Keratinocyte (primary cell): ENCODE measurements around the gene CHERP. TPM values are rescaled to one million over a fixed set of nuclear protein-coding genes. Genes with fewer than 3 reads are reported as not detected.

ENCODE experiments used
- DNase-seq: peaks from one replicate; pipeline ENCODE4 v3.0.0-alpha.2; 2011; ENCODE audit warnings: low read depth, missing footprints, low spot score
- FAIRE-seq: peaks from 2 replicates; lab custom pipeline; 2011; peaks lifted over from hg19 to GRCh38; lab: Jason Lieb, UNC
- H2AFZ ChIP-seq: 2 replicates; pipeline ENCODE4 v1.6.0; 2012; ENCODE audit warnings: low read length, control low read depth, inconsistent platforms; ENCODE audit not compliant: control insufficient read depth
- H3K27ac ChIP-seq: 2 replicates; pipeline ENCODE4 v1.5.1; 2011; ENCODE audit warnings: low read length; ENCODE audit not compliant: control insufficient read depth, insufficient read depth
- H3K27me3 ChIP-seq: 3 replicates; pipeline ENCODE4 v1.6.0; 2011; ENCODE audit warnings: low read length; ENCODE audit not compliant: control insufficient read depth, insufficient read depth; ENCODE audit errors: extremely low read depth
- H3K36me3 ChIP-seq, 2 experiments: 2 replicates in 1 of 2; 3 replicates in 1 of 2; pipeline ENCODE4 v1.5.1; 2011; ENCODE audit warnings: low read length in 2 of 2, mild to moderate bottlenecking in 1 of 2; ENCODE audit not compliant: control insufficient read depth in 2 of 2, insufficient read depth in 2 of 2; ENCODE audit errors: extremely low read depth in 1 of 2
- H3K4me1 ChIP-seq: 3 replicates; pipeline ENCODE4 v1.5.1; 2011; ENCODE audit warnings: low read length; ENCODE audit not compliant: control insufficient read depth, insufficient read depth; ENCODE audit errors: extremely low read depth
- H3K4me2 ChIP-seq: 3 replicates; pipeline ENCODE4 v1.6.0; 2011; ENCODE audit warnings: low read depth, low read length; ENCODE audit not compliant: control insufficient read depth, insufficient read depth; ENCODE audit errors: extremely low read depth
- H3K4me3 ChIP-seq, 3 experiments: fragments of 200-600 bp in 1 of 3; sonication (generic) in 1 of 3; 2 replicates in 2 of 3; 3 replicates in 1 of 3; pipeline ENCODE4 v1.5.1; 2011 to 2016; ENCODE audit warnings: low read length in 3 of 3, mild to moderate bottlenecking in 3 of 3, control low read depth in 2 of 3, inconsistent platforms in 1 of 3, low read depth in 1 of 3, mixed read lengths in 1 of 3, mixed run types in 1 of 3, moderate library complexity in 1 of 3; ENCODE audit not compliant: control insufficient read depth in 2 of 3, insufficient read depth in 2 of 3; ENCODE audit errors: extremely low read depth in 1 of 3
- H3K79me2 ChIP-seq: 2 replicates; pipeline ENCODE4 v1.6.0; 2012; ENCODE audit warnings: low read length; ENCODE audit not compliant: control insufficient read depth, insufficient read depth
- H3K9ac ChIP-seq: 3 replicates; pipeline ENCODE4 v1.6.0; 2011; ENCODE audit warnings: low read length; ENCODE audit not compliant: control insufficient read depth, insufficient read depth; ENCODE audit errors: extremely low read depth
- H3K9me1 ChIP-seq: 3 replicates; pipeline ENCODE4 v1.6.0; 2011; ENCODE audit warnings: low read length; ENCODE audit not compliant: control insufficient read depth, insufficient read depth; ENCODE audit errors: extremely low read depth
- H3K9me3 ChIP-seq: 2 replicates; pipeline ENCODE4 v1.5.1; 2012; ENCODE audit warnings: low read depth, low read length; ENCODE audit not compliant: control insufficient read depth
- H4K20me1 ChIP-seq: 3 replicates; pipeline ENCODE4 v1.6.0; 2011; ENCODE audit warnings: low read length; ENCODE audit not compliant: control insufficient read depth, insufficient read depth; ENCODE audit errors: extremely low read depth
- CTCF ChIP-seq, 3 experiments: IDR thresholded peaks in 1 of 3; conservative IDR thresholded peaks in 1 of 3; optimal IDR thresholded peaks in 1 of 3; 2 replicates in 2 of 3; 3 replicates in 1 of 3; pipeline versions ENCODE3 to v1.5.1; 2011; ENCODE audit warnings: low read length in 3 of 3, mild to moderate bottlenecking in 3 of 3, moderate library complexity in 2 of 3, control low read depth in 1 of 3, inconsistent platforms in 1 of 3; ENCODE audit not compliant: insufficient read depth in 2 of 3; ENCODE audit errors: extremely low read depth in 1 of 3
- EZH2 ChIP-seq: IDR thresholded peaks from one replicate; pipeline ENCODE4 v1.6.1; 2012; ENCODE audit warnings: inconsistent platforms, mild to moderate bottlenecking, low read length, moderate library complexity
- dilution Hi-C: fragments of 300-500 bp; cut with MboI; formaldehyde crosslinking; loops from one replicate; pipeline ENCODE4 v1.7.0; 2020; ENCODE audit warnings: low sequenced_read_pairs; ENCODE audit not compliant: extremely low pct_ligation_motif_present
- polyA plus RNA-seq, 5 experiments: library from polyadenylated mRNA; depleted of rRNA in 3 of 5; stranded (reverse) in 3 of 5; stranded (forward) in 1 of 5; unstranded in 1 of 5; fragments of >200 nt; gene quantifications; 1 replicate in 1 of 5; 2 replicates in 3 of 5; 3 replicates in 1 of 5; pipeline versions ENCODE4 v1.2.1 to v1.2.3, GENCODE V29; 2011 to 2012; ENCODE audit warnings: missing spikeins in 2 of 5, low read depth in 1 of 5, low replicate concordance in 1 of 5

CHERP gene
- polyA plus RNA-seq, 1 donor (not counting 4 experiments of a cell fraction or from before 2014, with no cell fraction given): 3.6 TPM

GRCh38 chr19:16576690-16577530 is 34.7 kb upstream of the CHERP start:
- Histone ChIP-seq H3K36me3 (peaks cover 11 to 22% of the 10 kb centered on the region in 2 experiments), H3K27me3 (no peaks in the 10 kb centered on the region), H3K9me3 (no peaks in the 10 kb centered on the region), H3K9me1 (peaks cover 3% of the 10 kb centered on the region), H3K4me3 (no peak overlapping the region), H4K20me1 (peaks cover 10% of the 10 kb centered on the region), H2AFZ (no peak overlapping the region), H3K9ac (no peak overlapping the region), H3K79me2 (peaks cover 92% of the 10 kb centered on the region), H3K27ac (no peak overlapping the region), H3K4me2 (no peak overlapping the region), H3K4me1 (peaks cover 19% of the 10 kb centered on the region)
- dilution Hi-C loops: no loop called here
- FAIRE-seq: no peak
- no peak for DNase-seq
- TF ChIP-seq CTCF (optimal IDR thresholded peaks at IDR 0.05 in 1 of 3, IDR thresholded peaks at IDR 0.05 in 1 of 3, conservative IDR thresholded peaks at IDR 0.05 in 1 of 3; ENCODE audit: extremely low read depth in 1 of 3, insufficient read depth in 2 of 3, low read length in 3 of 3): no peak
- TF ChIP-seq EZH2: no peak

GRCh38 chr19:16575861-16576689 is 33.8 kb upstream of the CHERP start:
- dilution Hi-C loops: no loop called here
- H3K9ac ChIP-seq: no peak overlapping the region
- H4K20me1 ChIP-seq: peaks cover 10% of the 10 kb centered on the region
- no peak overlapping the region for H3K27ac ChIP-seq
- no peak overlapping the region for H3K4me2 ChIP-seq
- DNase-seq (no peak), FAIRE-seq (no peak)
- no peaks in the 10 kb centered on the region for H3K9me3 ChIP-seq
- peaks cover 11 to 22% of the 10 kb centered on the region in 2 experiments for H3K36me3 ChIP-seq
- no peaks in the 10 kb centered on the region for H3K9me1 ChIP-seq
- no peak for TF ChIP-seq CTCF (optimal IDR thresholded peaks at IDR 0.05 in 1 of 3, IDR thresholded peaks at IDR 0.05 in 1 of 3, conservative IDR thresholded peaks at IDR 0.05 in 1 of 3; ENCODE audit: extremely low read depth in 1 of 3, insufficient read depth in 2 of 3, low read length in 3 of 3)
- H2AFZ ChIP-seq: no peak overlapping the region
- peaks cover 92% of the 10 kb centered on the region for H3K79me2 ChIP-seq
- H3K4me1 ChIP-seq: peaks cover 23% of the 10 kb centered on the region
- no peak overlapping the region for H3K4me3 ChIP-seq
- no peaks in the 10 kb centered on the region for H3K27me3 ChIP-seq
